Bronchial epithelial cell (primary cell): Measurements from ENCODE around the gene CENPK. TPM values are rescaled to one million over a fixed set of nuclear protein-coding genes. Genes with fewer than 3 reads are reported as not detected.

Source experiments
- DNase-seq: peaks from one replicate; pipeline ENCODE4 v3.0.0-alpha.2; 2010; ENCODE audit warnings: low read depth
- FAIRE-seq: peaks from 2 replicates; lab custom pipeline; 2011; peaks lifted over from hg19 to GRCh38; lab: Jason Lieb, UNC
- H3K27me3 ChIP-seq: 2 replicates; pipeline ENCODE4 v1.5.1; 2011; ENCODE audit warnings: low read length; ENCODE audit not compliant: control insufficient read depth, insufficient read depth
- H3K36me3 ChIP-seq: 2 replicates; pipeline ENCODE4 v1.5.1; 2011; ENCODE audit warnings: low read length; ENCODE audit not compliant: control insufficient read depth, insufficient read depth
- H3K4me3 ChIP-seq: 2 replicates; pipeline ENCODE4 v1.5.1; 2011; ENCODE audit warnings: mild to moderate bottlenecking, low read depth, low read length, control low read depth
- CTCF ChIP-seq: IDR thresholded peaks from 2 replicates; pipeline ENCODE4 v1.5.1; 2011; ENCODE audit warnings: mild to moderate bottlenecking, moderate library complexity, low read length, control low read depth, inconsistent platforms; ENCODE audit not compliant: insufficient read depth, severe bottlenecking
- total RNA-seq: library from RNA; depleted of rRNA; stranded (reverse); fragments of >200 nt; gene quantifications from 2 replicates; pipeline ENCODE4 v1.2.1, GENCODE V29; 2014

Gene CENPK
- total RNA-seq, 1 donor from 2014 or later: 2.1 TPM

- Histone ChIP-seq H3K4me3 (peak overlapping the region; percentile 31), H3K36me3 (no peaks in the 10 kb centered on the region), H3K27me3 (no peaks in the 10 kb centered on the region)
- no peak for FAIRE-seq
- peak; percentile 47 for DNase-seq
- TF ChIP-seq CTCF: no peak
These were observed 82.6 kb downstream of the CENPK start for GRCh38 chr5:65480306-65480865.

- H3K4me3 ChIP-seq: no peak overlapping the region
- no peak for TF ChIP-seq CTCF
- H3K27me3 ChIP-seq: no peaks in the 10 kb centered on the region
- FAIRE-seq (no peak), DNase-seq (no peak)
- no peaks in the 10 kb centered on the region for H3K36me3 ChIP-seq
These were observed 83.4 kb downstream of the CENPK start for GRCh38 chr5:65479527-65479926.

GRCh38 chr5:65478336-65478735 lies 84.6 kb downstream of the CENPK start:
- TF ChIP-seq CTCF: no peak
- H3K36me3 ChIP-seq: no peaks in the 10 kb centered on the region
- no peak for DNase-seq
- no peaks in the 10 kb centered on the region for H3K27me3 ChIP-seq
- no peak for FAIRE-seq
- H3K4me3 ChIP-seq: no peak overlapping the region

- Histone ChIP-seq H3K27me3 (no peaks in the 10 kb centered on the region), H3K36me3 (no peaks in the 10 kb centered on the region), H3K4me3 (no peak overlapping the region)
- TF ChIP-seq CTCF: no peak
- DNase-seq (no peak), FAIRE-seq (no peak)
These were observed 87.1 kb downstream of the CENPK start for GRCh38 chr5:65475895-65476294.

- no peak for TF ChIP-seq CTCF
- DNase-seq (no peak), FAIRE-seq (no peak)
- H3K27me3 ChIP-seq: no peaks in the 10 kb centered on the region
- no peaks in the 10 kb centered on the region for H3K36me3 ChIP-seq
- H3K4me3 ChIP-seq: no peak overlapping the region
These were observed 87.6 kb downstream of the CENPK start for GRCh38 chr5:65475336-65475735.

GRCh38 chr5:65474130-65474711 lies 88.7 kb downstream of the CENPK start:
- no peak for TF ChIP-seq CTCF
- FAIRE-seq: no peak
- no peaks in the 10 kb centered on the region for H3K27me3 ChIP-seq
- DNase-seq: no peak
- no peak overlapping the region for H3K4me3 ChIP-seq
- no peaks in the 10 kb centered on the region for H3K36me3 ChIP-seq
